Measurements from ENCODE around the gene MRTO4. TPM values are rescaled to one million over a fixed set of nuclear protein-coding genes. Genes with fewer than 3 reads are reported as not detected.
"Not testable (repeated sequence)": the region's sequence is repeated elsewhere in the genome, so short reads cannot be mapped to it uniquely, and the experiment has no call there.

Gene MRTO4
- total RNA-seq, 1 experiment from 2014 or later, result 130 TPM

DNA sequence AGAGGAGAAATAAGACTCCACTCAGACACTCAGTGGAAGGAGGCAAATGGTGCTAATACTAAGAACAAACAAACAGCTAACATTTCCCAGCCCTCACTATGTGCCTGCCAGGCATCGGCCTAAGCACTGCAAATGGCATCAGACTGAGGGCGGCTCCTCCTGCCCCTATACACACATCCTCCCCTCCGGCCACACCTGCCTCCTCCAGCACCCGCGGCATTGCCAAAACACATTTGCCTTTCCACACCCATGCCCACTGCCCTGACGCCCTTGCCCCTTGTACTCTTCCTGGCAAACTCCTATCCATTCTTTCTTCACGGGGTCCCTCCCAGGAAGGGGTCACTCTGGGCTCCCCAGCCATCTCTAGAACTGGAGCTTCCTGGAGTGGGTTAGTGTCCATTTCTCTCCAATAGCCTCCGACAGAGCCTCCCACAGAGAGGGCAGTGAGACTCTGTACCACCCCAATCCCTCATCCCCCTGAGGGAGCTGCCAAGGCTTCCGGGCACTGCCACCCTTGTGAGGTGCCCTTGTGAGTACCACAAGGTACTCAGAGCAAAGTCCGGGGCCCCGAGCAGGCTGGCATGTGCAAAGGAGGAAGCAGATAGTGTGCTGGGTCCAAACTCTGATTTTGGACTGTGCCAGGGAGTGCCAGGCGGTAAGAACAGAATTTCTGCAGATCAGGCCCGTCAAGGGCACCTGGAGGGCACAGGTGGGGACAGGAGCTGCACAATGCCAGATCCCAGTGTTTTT, 36.0 kb downstream of the MRTO4 start:
- DNase-seq, result no peak
- Histone ChIP-seq H3K36me3 (no peaks in the 10 kb centered on the region), H3K4me3 (no peak overlapping the region), H3K9me3 (no peaks in the 10 kb centered on the region), H3K27me3 (no peaks in the 10 kb centered on the region)

GRCh38 chr1:19288324-19289241, 37.0 kb downstream of the MRTO4 start, which contains the start of gene AKR7A3:
Gene AKR7A3, minus strand, starts transcription at chr1:19288770. Its CDS starts 61 bp downstream, at chr1:19288709.
- H3K27me3 ChIP-seq, H3K4me3 ChIP-seq, DNase-seq, H3K9me3 ChIP-seq, H3K36me3 ChIP-seq: not testable (repeated sequence)

DNA sequence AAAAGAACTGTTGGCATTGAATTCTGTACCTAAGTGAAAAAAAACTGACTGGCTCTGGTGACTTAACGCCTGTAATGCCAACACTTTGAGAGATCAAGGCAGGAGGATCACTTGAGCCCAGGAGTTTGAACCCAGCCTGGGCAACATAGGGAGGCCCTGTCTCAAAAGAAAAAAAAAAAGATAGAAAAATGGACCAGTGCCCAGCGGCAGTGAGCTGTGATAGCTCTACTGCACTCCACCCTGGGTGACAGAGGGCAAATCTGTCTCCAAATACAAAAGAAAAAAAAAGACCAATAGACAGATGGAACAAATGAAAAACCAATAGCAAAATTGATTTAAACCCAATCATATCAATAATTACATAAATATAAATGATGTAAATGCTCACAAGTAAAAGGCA, 37.6 kb downstream of the MRTO4 start:
- Histone ChIP-seq H3K36me3 (no peaks in the 10 kb centered on the region), H3K9me3 (no peaks in the 10 kb centered on the region), H3K4me3 (no peak overlapping the region), H3K27me3 (no peaks in the 10 kb centered on the region)
- no peak for DNase-seq

DNA sequence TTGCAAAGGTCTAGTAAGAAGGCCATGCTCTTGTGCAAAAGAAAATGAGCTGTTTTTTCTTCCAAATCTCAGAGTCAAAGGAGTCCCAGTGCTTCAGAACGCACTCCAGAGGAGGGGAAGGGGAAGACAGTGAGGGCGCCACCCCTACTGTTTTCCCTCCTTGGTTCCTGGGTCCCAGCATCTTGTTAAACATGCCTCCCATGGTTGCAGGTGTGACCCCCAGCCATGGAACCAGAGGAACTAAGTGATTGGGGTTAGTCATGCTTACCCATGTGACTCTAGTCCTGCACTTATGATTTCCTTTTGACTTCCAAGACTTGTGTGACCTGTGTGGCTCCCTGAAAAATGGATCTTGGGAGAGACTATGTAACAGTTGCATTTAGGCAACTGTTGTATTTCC, 43.0 kb downstream of the MRTO4 start:
- DNase-seq, result no peak
- Histone ChIP-seq H3K4me3 (no peak overlapping the region), H3K36me3 (no peaks in the 10 kb centered on the region), H3K9me3 (no peaks in the 10 kb centered on the region; the same call in 1 of the 2 replicates), H3K27me3 (no peaks in the 10 kb centered on the region)

DNA sequence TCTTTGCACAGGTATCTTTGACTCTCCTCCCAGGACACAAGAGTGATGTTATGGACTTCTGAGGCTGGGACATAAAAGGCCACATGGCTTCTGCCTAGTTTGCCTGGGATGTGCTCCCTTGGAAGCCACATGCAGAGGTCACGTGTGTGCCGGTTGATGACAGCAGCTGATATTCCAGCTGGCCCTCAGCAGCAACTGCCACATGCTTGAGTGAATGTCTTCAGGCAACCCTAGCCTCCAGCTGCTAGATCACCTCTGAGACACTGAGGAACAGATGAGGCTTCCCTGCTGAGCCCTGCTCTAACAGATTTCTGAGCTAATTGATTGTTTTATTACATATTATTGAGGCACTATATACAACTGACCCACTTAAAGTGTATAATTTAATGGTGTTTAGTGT, 48.6 kb downstream of the MRTO4 start:
- Histone ChIP-seq H3K27me3 (no peaks in the 10 kb centered on the region), H3K4me3 (no peak overlapping the region), H3K9me3 (no peaks in the 10 kb centered on the region; the same call in 1 of the 2 replicates), H3K36me3 (peaks cover 12% of the 10 kb centered on the region)
- no peak for DNase-seq

- not testable (repeated sequence) for H3K4me3 ChIP-seq, DNase-seq, H3K27me3 ChIP-seq, H3K9me3 ChIP-seq
- peaks cover 32% of the 10 kb centered on the region for H3K36me3 ChIP-seq
These were observed 52.5 kb downstream of the MRTO4 start for GRCh38 chr1:19304081-19304480.

DNA sequence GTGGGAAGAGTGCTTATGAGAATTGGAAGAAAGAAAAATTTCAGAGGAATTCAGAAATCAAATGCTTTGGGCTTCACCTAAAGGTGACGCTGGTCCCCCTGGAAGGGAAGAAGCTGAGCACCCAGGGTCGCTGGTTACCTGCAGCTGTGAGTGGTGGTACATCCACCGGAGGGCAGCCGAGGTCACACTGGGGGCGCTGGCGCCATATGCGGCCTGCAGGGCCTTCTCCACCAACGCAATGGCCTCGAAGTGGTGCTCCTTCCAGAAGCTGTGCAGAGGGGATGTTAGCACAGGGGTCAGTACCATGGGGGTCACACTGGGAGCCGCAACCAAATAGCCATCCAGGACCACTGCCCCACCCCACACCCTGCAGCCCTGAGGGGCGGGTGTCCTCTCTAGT, 54.3 kb downstream of the MRTO4 start:
- H3K4me3 ChIP-seq, result no peak overlapping the region
- no peak for DNase-seq
- H3K9me3 ChIP-seq, result no peaks in the 10 kb centered on the region
- peaks cover 35% of the 10 kb centered on the region for H3K36me3 ChIP-seq
- H3K27me3 ChIP-seq, result no peaks in the 10 kb centered on the region

DNA sequence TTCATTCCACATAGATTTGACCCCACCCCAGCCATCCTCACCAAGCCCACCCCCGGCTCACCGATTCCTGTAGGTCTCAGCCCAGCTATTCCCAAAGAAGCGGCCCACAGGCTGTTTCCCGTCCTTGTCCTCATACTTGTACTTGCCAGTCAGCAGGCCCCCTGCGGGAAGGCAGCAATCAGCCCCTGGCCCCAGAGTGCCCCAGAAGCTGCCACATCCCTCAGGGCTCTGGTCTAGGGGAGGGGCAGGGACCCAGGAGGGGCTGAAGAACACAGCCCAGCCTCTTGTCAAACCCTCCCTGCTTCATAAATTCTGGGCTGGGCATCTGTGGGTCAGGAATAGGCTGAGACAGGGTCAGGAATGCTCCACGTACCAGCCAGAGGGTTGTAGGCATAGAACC, 55.3 kb downstream of the MRTO4 start:
- Histone ChIP-seq H3K4me3 (no peak overlapping the region), H3K9me3 (no peaks in the 10 kb centered on the region), H3K27me3 (no peaks in the 10 kb centered on the region), H3K36me3 (peaks cover 35% of the 10 kb centered on the region)
- no peak for DNase-seq

GRCh38 chr1:19307794-19308508, 56.3 kb downstream of the MRTO4 start:
- no peaks in the 10 kb centered on the region for H3K9me3 ChIP-seq
- no peaks in the 10 kb centered on the region for H3K27me3 ChIP-seq
- DNase-seq, result no peak
- H3K36me3 ChIP-seq, result peaks cover 33% of the 10 kb centered on the region
- no peak overlapping the region for H3K4me3 ChIP-seq

DNA sequence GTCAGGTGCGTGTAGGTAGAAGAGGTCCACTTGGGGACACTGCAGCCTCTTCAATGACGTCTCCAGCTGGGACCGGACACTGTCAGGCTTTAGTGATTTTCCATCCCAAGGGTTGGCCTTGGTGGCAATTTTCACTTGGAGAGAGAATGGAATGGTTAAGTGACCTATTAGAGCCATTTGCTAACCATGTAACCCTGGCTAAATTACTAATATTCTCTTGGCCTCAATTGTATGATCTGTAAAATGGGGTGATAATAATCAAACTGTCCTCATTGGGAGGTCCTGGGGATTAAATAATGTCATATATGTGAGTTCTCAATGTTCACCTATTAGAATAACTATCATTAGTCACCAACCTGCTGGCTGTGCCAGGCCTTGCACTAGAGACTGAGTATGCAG, 56.9 kb downstream of the MRTO4 start:
- Histone ChIP-seq H3K9me3 (no peaks in the 10 kb centered on the region), H3K36me3 (peaks cover 29% of the 10 kb centered on the region), H3K27me3 (no peaks in the 10 kb centered on the region), H3K4me3 (no peak overlapping the region)
- no peak for DNase-seq

DNA sequence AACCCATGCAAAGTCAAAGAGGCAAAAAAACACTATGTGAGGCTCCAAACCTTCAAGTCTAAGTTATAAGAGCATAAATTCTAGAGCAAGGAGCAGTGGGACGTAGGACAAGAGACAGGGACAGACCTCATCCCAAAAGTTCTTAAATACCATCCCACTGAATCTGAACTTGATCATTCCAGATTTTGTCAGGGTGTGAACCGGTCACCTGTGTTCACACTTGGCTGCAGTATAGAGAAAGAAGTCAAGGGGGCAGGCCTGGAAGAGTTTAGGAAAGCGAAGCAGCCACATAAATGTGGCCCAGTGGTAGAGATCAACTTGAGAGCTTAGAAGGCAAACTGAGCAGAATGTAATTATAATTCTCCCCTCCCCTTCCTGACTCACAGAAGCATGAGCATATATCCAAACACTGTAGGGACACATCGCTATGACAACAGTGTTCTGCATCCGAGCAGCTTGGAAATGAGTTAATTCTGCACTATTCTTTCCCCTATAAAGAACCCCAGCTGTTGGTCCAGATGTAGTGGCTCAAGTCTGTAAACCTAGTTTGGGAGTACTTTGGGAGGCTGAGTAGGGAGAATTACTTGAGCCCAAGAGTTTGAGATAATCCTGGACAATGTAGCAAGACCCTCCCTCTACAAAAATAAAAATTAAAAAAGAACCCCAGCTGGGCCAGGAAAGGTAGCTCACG, 57.7 kb downstream of the MRTO4 start:
- Histone ChIP-seq H3K36me3 (peaks cover 26% of the 10 kb centered on the region), H3K27me3 (no peaks in the 10 kb centered on the region), H3K4me3 (no peak overlapping the region), H3K9me3 (no peaks in the 10 kb centered on the region)
- DNase-seq, result no peak

Other genes with a start within 250 kb of the MRTO4 start
- gene UBR4, start 41.5 kb upstream of the MRTO4 start, total RNA-seq (2014; rRNA removed; shearing (Covaris generic); ENCODE audit: low replicate concordance), result 35.0 and 47.0 TPM in 2 replicates
- 43.8 and 49.6 TPM in 2 replicates for gene EMC1, start 281 bp upstream of the MRTO4 start, total RNA-seq (2014; rRNA removed; shearing (Covaris generic); ENCODE audit: low replicate concordance)
- gene AKR7A3, start 37.0 kb downstream of the MRTO4 start, total RNA-seq (2014; rRNA removed; shearing (Covaris generic); ENCODE audit: low replicate concordance), result 0.95 TPM in 1 of 2 replicates, not detected in the other
- gene AKR7A2, start 60.3 kb downstream of the MRTO4 start, total RNA-seq (2014; rRNA removed; shearing (Covaris generic); ENCODE audit: low replicate concordance), result 62.1 and 83.3 TPM in 2 replicates
- 15.9 and 19.9 TPM in 2 replicates for gene SLC66A1, start 60.5 kb downstream of the MRTO4 start, total RNA-seq (2014; rRNA removed; shearing (Covaris generic); ENCODE audit: low replicate concordance)
- 316 and 357 TPM in 2 replicates for gene CAPZB, start 233.7 kb downstream of the MRTO4 start, total RNA-seq (2014; rRNA removed; shearing (Covaris generic); ENCODE audit: low replicate concordance)